HG03354 (cell line): ENCODE data around the gene FNDC8.
"Not testable (repeated sequence)": the region's sequence is repeated elsewhere in the genome, so short reads cannot be mapped to it uniquely, and the experiment has no call there.

ENCODE experiments used
- ATAC-seq: cut with Tn5 transposase; IDR thresholded peaks from one replicate; pipeline ENCODE4 v1.9.1; 2021; ENCODE audit warnings: mild to moderate bottlenecking; ENCODE audit not compliant: unreplicated experiment, poor library complexity, severe bottlenecking

FNDC8 gene

DNA sequence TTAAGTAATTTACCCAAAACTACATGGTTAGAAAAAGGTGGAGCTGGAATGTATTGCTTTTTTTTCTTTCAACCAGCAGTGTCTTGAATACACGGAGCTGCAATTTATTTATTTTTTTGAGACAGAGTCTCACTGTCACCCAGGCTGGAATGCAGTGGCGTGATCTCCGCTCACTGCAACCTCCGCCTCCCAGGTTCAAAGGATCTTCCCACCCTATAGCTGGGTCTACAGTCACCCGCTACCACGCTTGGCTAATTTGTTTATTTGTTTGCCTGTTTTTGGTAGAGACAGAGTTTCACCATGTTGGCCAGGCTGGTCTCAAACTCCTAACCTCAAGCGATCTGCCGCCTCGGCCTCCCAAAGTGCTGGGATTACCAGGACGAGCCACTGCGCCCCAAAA, 30.7 kb upstream of the FNDC8 start:
- ATAC-seq, result not testable (repeated sequence)

GRCh38 chr17:35094902-35095301, 26.5 kb upstream of the FNDC8 start:
- ATAC-seq, result no peak

DNA sequence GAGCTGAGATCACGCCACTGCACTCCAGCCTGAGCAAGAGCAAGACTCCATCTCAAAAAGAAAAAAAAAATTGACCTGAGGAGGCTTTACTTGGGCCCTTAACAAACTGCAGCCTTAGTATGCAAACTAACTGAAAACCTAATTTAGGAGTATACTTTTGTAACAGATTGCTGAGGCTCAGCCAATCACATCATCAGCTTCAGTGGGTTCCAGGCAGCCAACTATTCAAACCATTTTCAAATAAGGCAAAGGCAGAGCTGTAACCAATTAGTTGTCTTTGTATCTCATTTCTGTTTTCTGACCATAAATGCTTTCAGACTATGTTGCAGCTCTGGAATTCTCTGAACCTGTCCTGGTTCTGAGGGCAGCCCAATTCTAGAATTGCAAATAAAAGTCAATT, 25.7 kb upstream of the FNDC8 start:
- no peak for ATAC-seq

- no peak for ATAC-seq
Observed at GRCh38 chr17:35097776-35098175, 23.6 kb upstream of the FNDC8 start.

DNA sequence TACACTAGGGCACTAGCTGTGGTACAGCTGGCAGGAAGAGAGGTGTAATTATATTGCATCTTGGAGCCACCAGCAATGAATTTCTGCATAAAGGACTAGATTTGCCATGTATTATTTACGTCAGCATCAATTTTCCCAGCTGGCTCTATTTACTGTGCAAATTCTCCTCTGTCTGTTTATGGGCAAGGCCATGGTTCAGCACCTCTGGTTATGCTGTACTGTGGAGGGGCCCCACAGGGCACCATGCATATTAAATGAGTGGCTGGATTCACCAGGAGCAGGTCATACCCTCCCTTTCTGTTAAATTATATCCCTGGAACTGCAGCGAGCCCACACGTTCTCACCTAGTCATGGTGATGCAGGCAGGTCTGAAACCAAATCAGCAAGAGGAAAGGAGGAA, 21.5 kb upstream of the FNDC8 start:
- ATAC-seq, result no peak

- ATAC-seq, result no peak
Observed at GRCh38 chr17:35101036-35101435, 20.4 kb upstream of the FNDC8 start.

GRCh38 chr17:35101725-35102124, 19.7 kb upstream of the FNDC8 start:
- ATAC-seq, result no peak

DNA sequence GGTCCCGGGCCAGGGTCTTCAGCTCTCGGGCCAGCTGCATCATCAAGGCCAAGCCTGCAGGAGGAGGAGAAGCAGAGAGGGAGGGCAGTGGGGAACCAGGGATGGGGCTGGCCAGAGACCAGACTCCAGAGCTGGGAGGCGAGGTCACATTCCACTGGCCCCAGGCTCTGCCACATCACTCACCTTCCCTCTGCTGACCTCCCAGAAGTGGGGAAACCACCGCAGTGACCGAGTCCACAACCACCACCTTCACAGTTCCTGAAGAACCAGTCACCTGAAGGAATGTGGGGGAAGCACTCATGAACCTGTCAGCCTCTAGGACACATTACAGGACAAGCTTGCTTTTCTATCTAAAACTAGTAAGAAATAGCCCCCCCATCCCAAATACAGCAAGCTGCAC, 18.1 kb upstream of the FNDC8 start:
- ATAC-seq, result no peak

GRCh38 chr17:35104844-35105450, 16.5 kb upstream of the FNDC8 start:
- ATAC-seq, result no peak

GRCh38 chr17:35110791-35111190, 10.6 kb upstream of the FNDC8 start:
- ATAC-seq, result not testable (repeated sequence)

DNA sequence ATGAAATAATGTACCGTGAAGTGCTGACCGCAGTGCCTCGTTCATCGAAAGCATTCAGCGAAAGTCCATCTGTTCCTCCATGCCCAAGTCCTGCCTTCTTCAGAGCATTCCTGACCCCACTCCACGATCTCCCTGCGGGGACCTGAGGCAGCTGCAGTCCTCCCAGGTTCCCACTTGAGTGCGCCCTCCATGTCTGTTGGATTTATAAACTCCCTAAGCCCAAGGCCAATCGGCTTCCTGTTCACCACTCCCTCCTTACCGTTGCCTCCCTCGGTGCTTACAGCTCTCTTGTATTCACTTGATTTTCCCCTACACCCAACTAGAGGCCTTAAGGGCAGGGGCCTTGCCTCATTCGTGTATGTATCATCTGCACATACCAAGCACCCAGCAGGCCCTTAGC, 4.6 kb upstream of the FNDC8 start:
- no peak for ATAC-seq

- no peak for ATAC-seq
Observed at GRCh38 chr17:35117984-35118383, 3.4 kb upstream of the FNDC8 start.

- peak; percentile 88 for ATAC-seq
Observed at GRCh38 chr17:35119370-35120165, 1.8 kb upstream of the FNDC8 start, which contains the start of gene RAD51D. TSS of gene RAD51D (minus strand) at chr17:35119860. CDS start at chr17:35119613, 247 bp downstream.

- no peak for ATAC-seq
Observed at GRCh38 chr17:35127751-35128514, 6.5 kb downstream of the FNDC8 start.

DNA sequence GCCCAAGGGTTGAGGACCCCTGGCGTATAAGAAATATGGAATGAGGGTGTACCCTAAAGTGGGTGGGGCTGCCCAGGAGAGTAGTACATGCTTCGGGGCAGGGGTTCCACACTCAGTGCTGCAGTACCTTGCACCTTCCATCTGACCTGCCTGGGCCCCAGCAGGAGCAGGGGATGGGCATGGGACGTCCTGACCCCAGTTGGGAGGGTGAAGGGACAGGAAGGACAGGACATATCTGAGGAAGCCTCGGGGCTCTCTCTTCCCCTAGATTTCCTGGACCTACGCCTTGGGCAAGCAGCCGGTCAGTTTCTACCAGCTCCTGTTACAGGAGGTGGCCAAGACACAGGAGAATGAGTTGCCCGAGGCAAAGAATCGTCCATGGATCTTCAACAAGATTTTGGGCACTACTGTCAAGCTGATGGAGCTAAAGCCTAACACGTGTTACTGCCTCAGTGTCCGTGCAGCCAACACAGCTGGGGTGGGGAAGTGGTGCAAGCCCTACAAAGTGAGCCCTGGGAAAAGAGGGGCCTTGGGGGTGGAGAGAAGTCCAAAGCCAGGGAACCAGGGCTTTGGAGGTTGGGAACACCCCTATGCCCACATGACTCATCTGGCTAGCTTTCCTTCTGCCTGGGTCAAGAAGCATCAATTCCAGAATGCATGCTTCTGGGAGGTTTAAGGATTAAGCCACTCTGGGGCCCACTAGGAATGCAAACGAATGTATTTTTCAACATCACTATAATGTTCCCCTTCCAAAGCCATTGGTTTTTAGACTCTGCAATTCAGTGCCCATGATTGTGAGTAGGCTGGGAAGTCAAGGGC, 7.9 kb downstream of the FNDC8 start:
- no peak for ATAC-seq

DNA sequence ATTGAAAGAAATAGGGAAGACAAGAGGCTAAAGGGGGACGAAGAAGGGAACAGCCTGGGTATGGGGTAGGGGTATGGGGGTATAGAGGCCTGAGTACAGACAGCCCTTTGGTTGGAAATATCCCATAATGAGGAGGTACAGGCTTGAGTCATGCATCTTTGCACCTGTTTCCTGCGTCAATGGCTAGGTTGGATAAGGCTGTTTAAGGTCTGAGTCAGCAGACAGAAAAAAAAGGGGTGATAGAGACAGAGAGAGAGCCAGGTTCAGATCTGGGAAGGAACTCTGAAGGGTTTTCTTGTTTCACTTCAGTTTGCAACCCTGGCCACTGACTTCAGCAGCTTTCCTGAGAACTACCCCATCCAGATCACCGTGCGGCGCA, 8.5 kb downstream of the FNDC8 start:
- ATAC-seq, result no peak

DNA sequence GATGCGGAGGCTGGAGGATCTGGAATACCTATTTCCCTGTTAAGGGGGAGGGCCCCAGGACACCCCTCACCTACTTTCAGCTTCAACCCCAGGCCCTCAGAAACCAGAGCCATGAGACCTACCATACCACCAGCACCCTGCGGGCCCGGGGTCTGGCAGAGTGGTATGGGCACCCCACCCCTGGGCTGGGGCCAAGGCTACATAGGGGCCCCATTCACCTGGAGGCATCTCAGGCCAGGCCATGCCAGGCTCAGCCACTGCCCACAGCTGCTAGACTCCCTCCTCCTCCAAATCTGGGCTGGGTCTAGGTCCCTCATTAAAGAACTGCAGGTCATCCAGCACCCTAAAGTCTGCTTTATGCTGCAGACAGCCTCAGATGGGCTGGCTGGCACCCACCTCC, 9.0 kb downstream of the FNDC8 start:
- no peak for ATAC-seq

- no peak for ATAC-seq
Observed at GRCh38 chr17:35132099-35132498, 10.7 kb downstream of the FNDC8 start.

DNA sequence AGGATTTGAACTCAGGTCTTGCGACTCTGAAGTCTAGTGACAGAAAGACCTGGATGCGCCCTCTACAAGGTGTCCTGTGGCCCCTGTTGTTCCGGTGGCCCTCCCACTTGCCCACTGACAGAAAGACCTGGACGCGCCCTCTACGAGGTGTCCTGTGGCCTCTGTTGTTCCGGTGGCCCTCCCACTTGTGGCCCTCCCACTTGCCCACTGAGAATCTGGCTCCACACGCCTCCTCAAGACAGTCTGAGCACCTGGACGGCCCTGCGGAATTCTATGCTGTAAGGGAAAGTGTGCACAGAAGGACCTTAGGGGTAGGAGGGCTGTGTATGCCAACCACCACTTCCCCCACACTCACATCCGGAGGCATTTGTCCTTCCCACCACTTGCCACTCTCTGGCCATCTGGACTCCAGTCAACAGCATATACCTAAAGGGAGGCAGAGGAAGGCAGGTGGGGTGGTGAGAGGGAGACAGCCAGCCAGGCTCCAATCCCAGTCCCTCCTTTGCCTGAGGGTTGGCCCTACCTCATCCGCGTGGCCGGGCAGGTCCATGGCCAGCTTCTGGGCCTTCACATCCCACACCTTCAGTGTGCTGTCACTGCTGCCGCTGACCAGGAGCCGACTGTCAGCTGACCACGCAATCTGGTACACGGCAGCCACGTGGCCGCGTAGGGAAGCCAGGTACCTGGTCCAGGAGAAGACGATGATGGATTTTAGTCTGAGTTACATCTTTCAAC, 11.6 kb downstream of the FNDC8 start:
- ATAC-seq, result no peak
